ENCODE data around the gene MDGA2.

DNA sequence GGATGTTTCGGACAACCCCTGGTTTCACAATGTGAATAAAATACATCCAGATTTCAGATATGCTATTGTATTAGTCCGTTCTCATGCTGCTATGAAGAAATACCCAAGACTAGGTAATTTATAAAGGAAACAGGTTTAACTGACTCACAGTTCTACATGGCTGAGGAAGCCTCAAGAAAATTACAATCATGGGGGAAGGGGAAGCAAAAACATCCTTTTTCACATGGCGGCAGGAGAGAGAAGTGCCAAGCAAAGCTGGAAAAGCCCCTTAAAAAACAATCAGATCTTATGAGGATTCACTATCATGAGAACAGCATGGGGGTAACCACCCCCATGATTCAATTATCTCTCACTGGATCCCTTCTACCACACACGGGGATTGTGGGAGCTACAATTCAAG is 451.7 kb downstream of the MDGA2 start:
- TF ChIP-seq, protein P1, sequence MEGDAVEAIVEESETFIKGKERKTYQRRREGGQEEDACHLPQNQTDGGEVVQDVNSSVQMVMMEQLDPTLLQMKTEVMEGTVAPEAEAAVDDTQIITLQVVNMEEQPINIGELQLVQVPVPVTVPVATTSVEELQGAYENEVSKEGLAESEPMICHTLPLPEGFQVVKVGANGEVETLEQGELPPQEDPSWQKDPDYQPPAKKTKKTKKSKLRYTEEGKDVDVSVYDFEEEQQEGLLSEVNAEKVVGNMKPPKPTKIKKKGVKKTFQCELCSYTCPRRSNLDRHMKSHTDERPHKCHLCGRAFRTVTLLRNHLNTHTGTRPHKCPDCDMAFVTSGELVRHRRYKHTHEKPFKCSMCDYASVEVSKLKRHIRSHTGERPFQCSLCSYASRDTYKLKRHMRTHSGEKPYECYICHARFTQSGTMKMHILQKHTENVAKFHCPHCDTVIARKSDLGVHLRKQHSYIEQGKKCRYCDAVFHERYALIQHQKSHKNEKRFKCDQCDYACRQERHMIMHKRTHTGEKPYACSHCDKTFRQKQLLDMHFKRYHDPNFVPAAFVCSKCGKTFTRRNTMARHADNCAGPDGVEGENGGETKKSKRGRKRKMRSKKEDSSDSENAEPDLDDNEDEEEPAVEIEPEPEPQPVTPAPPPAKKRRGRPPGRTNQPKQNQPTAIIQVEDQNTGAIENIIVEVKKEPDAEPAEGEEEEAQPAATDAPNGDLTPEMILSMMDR (IDR thresholded peaks at IDR 0.05; ENCODE audit: insufficient read depth, low read depth, low read length) = no peak
- no peak for TF ChIP-seq EZH2 (IDR thresholded peaks at IDR 0.05; ENCODE audit: insufficient read depth, low read length)
